22Rv1 (cell line): Measurements from ENCODE around the gene AKAP12.
A peak's percentile ranks its signal among the peaks of the same experiment; 100 is the strongest.

Experiments used
- H3K27ac ChIP-seq: fragments of 450-650 bp; 2 replicates; pipeline ENCODE4 v1.5.1; 2017
- CTCF ChIP-seq: fragments of 450-650 bp; IDR thresholded peaks from 2 replicates; pipeline ENCODE4 v1.5.1; 2017; ENCODE audit warnings: mild to moderate bottlenecking
- ZFX ChIP-seq: fragments of 450-650 bp; IDR thresholded peaks from 2 replicates; pipeline ENCODE4 v1.6.1; 2017; ENCODE audit warnings: antibody characterized with exemption, borderline replicate concordance

Gene AKAP12

GRCh38 chr6:151321438-151321837 lies 81.7 kb downstream of the AKAP12 start:
- TF ChIP-seq ZFX (no peak), CTCF (no peak)
- H3K27ac ChIP-seq, result no peak overlapping the region

GRCh38 chr6:151322570-151322969 lies 82.8 kb downstream of the AKAP12 start:
- H3K27ac ChIP-seq, result no peak overlapping the region
- TF ChIP-seq CTCF, result no peak
- no peak for TF ChIP-seq ZFX

GRCh38 chr6:151323791-151324487 lies 84.2 kb downstream of the AKAP12 start:
- TF ChIP-seq CTCF, result peak; percentile 93
- no peak for TF ChIP-seq ZFX
- no peak overlapping the region for H3K27ac ChIP-seq

- H3K27ac ChIP-seq, result no peak overlapping the region
- TF ChIP-seq ZFX (no peak), CTCF (peak; percentile 61)
These were observed 84.7 kb downstream of the AKAP12 start for GRCh38 chr6:151324488-151324825.

- H3K27ac ChIP-seq, result no peak overlapping the region
- TF ChIP-seq CTCF, result no peak
- TF ChIP-seq ZFX, result no peak
These were observed 85.6 kb downstream of the AKAP12 start for GRCh38 chr6:151325075-151326050.

- no peak for TF ChIP-seq CTCF
- TF ChIP-seq ZFX, result no peak
- no peak overlapping the region for H3K27ac ChIP-seq
These were observed 86.5 kb downstream of the AKAP12 start for GRCh38 chr6:151326116-151326825.
